ENCODE data around the gene SCAMP4. TPM values are rescaled to one million over a fixed set of nuclear protein-coding genes. Genes with fewer than 3 reads are reported as not detected.
A peak's percentile ranks its signal among the peaks of the same experiment; 100 is the strongest.

The SCAMP4 gene
- total and polyA plus RNA-seq, 2 of the 13 experiments (the other 11 are each of a cell fraction or from before 2014, with no cell fraction given), result 10.7 to 13.7 TPM

- 0 out of 2 replicates have a peak, but pooled peaks have one; percentile 22 for TF ChIP-seq ZXDC (CRISPR knock-in tag; IDR thresholded peaks at IDR 0.05)
- TF ChIP-seq FOXP4 (CRISPR knock-in tag; IDR thresholded peaks at IDR 0.05), result 0 out of 2 replicates have a peak, but pooled peaks have one; percentile 29
- no peak for TF ChIP-seq ATM (IDR thresholded peaks at IDR 0.05; ENCODE audit: borderline replicate concordance)
- TF ChIP-seq ZNF256 (CRISPR knock-in tag; conservative IDR thresholded peaks at IDR 0.05), result no peak
- TF ChIP-seq WIZ (CRISPR knock-in tag; IDR thresholded peaks at IDR 0.05), result 0 out of 2 replicates have a peak, but pooled peaks have one; percentile 36
- no peak for TF ChIP-seq ZNF7 (CRISPR knock-in tag; IDR thresholded peaks at IDR 0.05)
- no peak for TF ChIP-seq TRIM24 (CRISPR knock-in tag; IDR thresholded peaks at IDR 0.05)
- peak; percentile 28 for TF ChIP-seq ASH2L (IDR thresholded peaks at IDR 0.05; ENCODE audit: insufficient read length, low read depth, low read length)
- no peak for TF ChIP-seq IRF9 (CRISPR knock-in tag; IDR thresholded peaks at IDR 0.05; ENCODE audit: borderline replicate concordance)
- no peak for TF ChIP-seq ZNF776 (CRISPR knock-in tag; IDR thresholded peaks at IDR 0.05)
- 0 out of 2 replicates have a peak, but pooled peaks have one; percentile 22 for TF ChIP-seq FOXJ3 (CRISPR knock-in tag; IDR thresholded peaks at IDR 0.05; ENCODE audit: borderline replicate concordance)
- TF ChIP-seq RAD51 (IDR thresholded peaks at IDR 0.05; ENCODE audit: borderline replicate concordance), result no peak
- no peak for TF ChIP-seq GLMP (CRISPR knock-in tag; IDR thresholded peaks at IDR 0.05; ENCODE audit: borderline replicate concordance)
- peak; percentile 86 for TF ChIP-seq ZNF142 (CRISPR knock-in tag; IDR thresholded peaks at IDR 0.05)
- TF ChIP-seq ZNF766 (CRISPR knock-in tag; IDR thresholded peaks at IDR 0.05; ENCODE audit: borderline replicate concordance), result no peak
- no peak for TF ChIP-seq JUN (CRISPR knock-in tag; IDR thresholded peaks at IDR 0.05)
- TF ChIP-seq NR2F6 (IDR thresholded peaks at IDR 0.05), result no peak
- TF ChIP-seq NR2F6 (CRISPR knock-in tag; IDR thresholded peaks at IDR 0.05), result 0 out of 2 replicates have a peak, but pooled peaks have one; percentile 14
Measured at GRCh38 chr19:1901940-1902404, 3.2 kb upstream of the SCAMP4 start (continued).

Data from HepG2 (cell line).